GM20000 (cell line): ENCODE results near the gene ATP2B2.

Experiments used
- DNase-seq: peaks from one replicate; pipeline ENCODE4 v3.0.0; 2012; ENCODE audit warnings: low spot score
- TF ChIP-seq, protein P1 (sequence below): IDR thresholded peaks from 2 replicates; pipeline ENCODE4 v1.5.1; 2012; ENCODE audit warnings: mild to moderate bottlenecking, control low read depth; ENCODE audit errors: extremely low read depth, missing control alignments

ATP2B2 gene

DNA sequence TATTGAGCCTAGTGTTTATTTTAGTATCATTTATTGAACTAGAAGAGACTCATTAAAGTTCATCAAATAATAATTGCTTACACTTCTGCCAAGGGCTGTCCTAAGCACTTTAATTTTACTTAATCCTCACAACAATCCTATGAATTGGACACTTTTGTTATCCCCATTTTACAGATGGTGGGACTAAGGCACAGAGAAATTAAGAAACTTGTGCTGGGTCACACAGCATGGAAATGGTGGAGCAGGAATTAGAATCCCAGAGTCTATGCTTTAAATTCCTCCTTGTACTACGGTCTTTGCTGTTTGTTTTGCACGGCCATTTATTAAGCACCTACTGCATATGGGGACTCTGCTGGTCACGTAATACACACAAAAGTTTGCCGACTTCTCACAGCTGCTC, 7.9 kb downstream of the ATP2B2 start:
- no peak for DNase-seq
- TF ChIP-seq, protein P1, sequence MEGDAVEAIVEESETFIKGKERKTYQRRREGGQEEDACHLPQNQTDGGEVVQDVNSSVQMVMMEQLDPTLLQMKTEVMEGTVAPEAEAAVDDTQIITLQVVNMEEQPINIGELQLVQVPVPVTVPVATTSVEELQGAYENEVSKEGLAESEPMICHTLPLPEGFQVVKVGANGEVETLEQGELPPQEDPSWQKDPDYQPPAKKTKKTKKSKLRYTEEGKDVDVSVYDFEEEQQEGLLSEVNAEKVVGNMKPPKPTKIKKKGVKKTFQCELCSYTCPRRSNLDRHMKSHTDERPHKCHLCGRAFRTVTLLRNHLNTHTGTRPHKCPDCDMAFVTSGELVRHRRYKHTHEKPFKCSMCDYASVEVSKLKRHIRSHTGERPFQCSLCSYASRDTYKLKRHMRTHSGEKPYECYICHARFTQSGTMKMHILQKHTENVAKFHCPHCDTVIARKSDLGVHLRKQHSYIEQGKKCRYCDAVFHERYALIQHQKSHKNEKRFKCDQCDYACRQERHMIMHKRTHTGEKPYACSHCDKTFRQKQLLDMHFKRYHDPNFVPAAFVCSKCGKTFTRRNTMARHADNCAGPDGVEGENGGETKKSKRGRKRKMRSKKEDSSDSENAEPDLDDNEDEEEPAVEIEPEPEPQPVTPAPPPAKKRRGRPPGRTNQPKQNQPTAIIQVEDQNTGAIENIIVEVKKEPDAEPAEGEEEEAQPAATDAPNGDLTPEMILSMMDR, result no peak

DNA sequence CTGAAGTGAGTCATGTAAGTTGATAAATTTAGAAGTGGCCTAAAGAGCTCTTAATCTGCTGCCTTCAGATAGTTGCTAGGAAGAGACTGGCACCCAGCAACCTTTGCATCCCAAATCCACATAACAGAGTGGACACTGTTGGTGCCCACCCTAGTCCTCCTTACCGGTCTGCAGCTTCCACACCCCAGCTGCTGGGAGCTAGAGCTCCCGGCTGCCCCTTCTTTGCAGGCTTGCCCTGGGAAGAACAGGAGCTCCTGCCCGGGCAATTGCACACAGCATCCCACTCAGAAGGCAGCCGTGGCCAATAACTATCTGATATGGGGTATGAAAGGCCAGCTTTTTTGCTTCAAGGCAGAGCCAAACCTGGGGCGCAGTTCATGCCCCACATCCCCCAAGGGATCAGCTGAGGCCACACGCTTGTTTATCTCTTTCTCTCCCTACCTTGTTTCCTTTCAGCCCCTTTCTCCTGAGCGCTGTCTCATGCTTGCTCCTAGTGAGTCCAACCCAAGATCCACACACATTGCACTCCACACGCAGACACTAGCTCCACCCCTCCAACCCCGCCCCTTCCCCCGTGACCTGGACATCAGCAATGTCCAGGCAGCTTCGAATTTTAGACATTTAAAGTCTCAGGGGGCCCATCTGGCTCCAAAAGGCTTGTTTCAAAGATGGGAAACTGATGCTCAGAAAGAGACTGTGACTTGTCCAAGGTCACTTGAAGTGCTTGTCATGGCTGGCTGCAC, 9.1 kb downstream of the ATP2B2 start:
- no peak for DNase-seq
- TF ChIP-seq, protein P1, result no peak

DNA sequence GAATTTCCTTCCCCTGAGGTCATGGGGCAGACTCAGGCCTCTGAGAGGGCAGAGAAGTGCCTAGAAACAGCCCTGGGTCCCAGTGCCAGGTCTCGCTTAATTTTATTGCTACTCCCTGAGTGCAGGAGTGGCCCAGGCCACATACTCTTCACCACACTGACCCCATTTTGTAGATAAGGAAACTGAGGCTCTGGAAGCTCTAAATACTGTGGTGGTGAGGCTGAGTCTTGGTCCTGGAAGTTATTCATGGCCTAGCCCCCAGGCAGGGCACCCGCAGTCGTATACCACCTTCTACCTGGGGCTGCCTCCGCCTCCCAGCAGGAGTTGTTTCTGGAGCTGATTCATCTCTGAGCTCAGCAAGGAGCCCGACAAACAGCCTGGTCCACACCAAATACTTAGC, 9.8 kb downstream of the ATP2B2 start:
- no peak for DNase-seq
- TF ChIP-seq, protein P1, result no peak

DNA sequence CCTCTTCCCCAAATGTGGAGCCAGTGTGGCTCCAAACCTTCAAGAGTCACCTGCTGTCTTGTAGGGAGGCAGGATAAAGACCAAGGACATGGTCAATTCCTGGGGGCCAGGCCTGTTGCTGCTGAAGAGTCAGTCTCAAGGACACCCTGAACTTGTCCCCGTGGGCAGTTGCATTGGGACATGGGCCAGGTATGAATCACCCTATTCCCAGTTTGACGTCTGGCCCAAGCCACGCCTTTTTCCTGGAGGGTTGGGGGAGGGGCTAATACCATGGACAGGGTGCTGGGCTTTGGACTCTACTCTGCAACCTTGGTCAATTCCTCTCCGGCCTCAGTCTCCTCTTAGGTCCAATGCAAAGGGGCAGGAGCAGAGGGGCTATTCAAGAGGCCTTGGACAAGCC, 10.4 kb downstream of the ATP2B2 start:
- TF ChIP-seq, protein P1, result no peak
- DNase-seq, result no peak

DNA sequence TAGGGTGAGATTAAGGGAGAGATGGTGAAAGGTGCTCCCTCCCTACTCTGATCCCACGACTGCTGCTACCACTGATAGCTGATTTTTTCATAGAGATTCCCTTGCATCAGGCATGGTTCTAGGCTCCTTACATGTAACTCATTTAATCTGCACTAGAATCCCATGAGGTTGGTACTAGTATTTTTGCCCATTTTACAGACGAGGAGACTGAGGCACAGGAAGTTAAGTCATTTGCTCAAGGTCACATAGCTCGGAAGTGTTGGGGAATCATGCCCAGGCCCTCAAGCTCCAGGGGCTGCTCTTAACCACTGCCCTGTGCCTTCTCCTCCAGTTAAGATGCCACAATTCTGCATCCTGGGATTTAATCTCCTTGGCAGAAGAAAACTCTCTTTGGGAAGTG, 11.2 kb downstream of the ATP2B2 start:
- TF ChIP-seq, protein P1, result no peak
- no peak for DNase-seq

DNA sequence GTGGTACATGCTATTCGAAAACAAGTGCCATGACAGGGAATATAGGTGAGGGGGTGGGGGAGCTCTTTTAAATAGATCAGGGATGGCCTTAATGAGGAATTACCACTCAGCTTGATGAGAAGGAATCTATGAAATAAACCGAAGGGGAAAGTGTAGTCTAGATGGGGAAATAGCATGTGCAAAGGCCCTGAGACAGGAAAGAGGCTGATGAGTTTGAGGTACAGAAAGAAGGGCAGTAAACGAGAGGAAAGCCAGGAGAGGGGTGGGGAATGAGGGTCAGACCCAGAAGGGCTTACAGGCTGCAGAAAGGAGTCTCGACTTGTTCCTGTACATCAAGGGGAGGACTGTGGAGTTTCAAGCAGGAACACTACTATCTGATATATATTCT, 12.2 kb downstream of the ATP2B2 start:
- TF ChIP-seq, protein P1, result no peak
- DNase-seq, result no peak

DNA sequence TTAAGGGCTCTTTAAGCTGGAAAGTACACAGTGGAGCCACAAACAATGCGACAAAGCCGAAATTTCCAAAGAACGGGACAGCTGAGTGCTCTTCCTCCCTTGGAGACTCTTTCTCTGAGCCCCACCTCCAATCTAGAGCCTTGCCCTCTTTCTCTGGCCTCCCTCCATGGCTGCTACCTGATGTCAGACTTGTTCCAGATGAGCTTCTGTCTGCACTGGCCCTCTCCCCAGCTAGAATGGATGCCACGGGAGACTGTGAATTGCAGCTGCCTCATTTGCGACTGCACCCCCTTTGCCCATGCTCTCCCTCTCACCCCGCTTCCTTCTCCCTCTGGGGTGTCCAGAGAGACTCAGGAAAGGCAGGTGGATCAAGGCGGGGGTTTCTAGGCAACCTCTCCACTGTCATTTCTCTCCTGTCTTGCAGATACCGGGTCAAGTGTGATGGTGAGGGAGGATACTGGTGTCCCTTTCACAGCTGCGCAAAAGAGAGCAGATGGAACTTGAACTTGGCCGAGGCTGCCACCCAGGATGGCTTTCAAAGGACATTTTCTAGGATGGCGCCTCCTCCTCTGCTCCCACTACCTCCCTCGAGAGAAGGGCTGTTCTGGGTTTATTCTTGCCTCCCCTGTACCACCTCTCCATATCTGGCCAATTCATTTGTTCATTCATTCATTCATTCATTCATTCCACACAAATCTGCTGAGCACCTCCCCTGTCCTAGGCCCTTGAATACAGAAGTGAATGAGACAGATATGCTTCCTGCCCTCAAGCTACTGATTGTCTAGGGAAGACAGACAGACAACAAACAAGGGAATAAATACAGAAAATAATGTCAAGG, 12.8 kb downstream of the ATP2B2 start:
- DNase-seq, result no peak
- TF ChIP-seq, protein P1, result no peak
